GM18951 (cell line): ENCODE data around the gene HSPB6.

ENCODE experiments used
- POLR2A ChIP-seq: IDR thresholded peaks from 4 replicates; pipeline ENCODE4 v1.6.1; 2011; ENCODE audit warnings: mild to moderate bottlenecking; ENCODE audit not compliant: insufficient read length, insufficient read depth; ENCODE audit errors: extremely low read depth
- in situ Hi-C: fragments of 300-500 bp; cut with MboI; formaldehyde crosslinking; loops from one replicate; pipeline ENCODE4 v1.12.0; 2022; ENCODE audit warnings: low sequenced_read_pairs, mixed read lengths, inconsistent platforms; ENCODE audit not compliant: unreplicated experiment

HSPB6 gene

DNA sequence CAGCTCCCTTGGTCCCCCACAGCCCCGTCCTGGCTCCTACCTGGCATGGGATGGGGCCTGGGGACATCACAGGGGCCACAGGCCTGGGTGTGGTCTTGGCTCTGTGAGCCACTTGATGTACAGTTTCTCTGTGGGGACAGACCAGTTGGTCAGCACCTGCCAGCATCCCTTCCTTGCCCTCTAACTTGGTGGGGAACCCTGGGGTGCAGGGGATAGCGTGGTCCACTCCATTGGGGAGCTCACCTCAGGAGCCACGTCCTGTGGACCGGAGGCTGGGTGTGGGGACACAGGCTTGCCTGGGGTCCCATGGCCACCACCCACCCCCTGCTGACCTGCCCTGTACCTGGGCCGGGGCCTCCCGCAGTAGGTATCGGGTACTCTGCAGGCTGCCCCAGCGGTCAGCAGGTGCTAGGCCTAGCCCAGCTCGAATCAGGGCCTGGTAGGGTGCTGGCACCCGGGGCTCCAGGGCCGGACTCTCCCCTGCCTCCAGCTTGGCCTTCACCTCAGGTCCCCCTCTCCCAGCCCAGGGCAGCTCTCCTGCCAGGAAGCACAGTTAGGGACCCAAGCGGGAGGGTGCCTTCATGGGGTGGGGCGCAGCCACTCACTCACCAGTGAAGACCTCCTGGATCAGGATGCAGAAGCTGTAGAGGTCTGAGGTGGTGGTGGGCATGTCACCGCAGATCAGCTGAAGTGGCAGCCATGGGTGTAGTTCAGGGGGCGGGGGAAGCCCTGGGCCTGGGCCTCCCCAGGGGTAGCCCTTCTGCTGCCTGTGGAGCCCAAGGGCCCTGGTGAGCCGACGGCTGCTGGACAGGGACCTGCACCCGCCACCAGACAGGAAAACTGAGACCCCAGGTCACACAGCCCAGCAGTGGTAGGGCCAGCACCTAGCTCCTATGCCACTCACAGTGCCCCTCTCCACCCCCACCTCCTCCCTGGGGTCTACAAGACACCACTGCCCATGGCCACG is 33.4 kb upstream of the HSPB6 start:
- in situ Hi-C loops, result no loop called here
- no peak for TF ChIP-seq POLR2A

DNA sequence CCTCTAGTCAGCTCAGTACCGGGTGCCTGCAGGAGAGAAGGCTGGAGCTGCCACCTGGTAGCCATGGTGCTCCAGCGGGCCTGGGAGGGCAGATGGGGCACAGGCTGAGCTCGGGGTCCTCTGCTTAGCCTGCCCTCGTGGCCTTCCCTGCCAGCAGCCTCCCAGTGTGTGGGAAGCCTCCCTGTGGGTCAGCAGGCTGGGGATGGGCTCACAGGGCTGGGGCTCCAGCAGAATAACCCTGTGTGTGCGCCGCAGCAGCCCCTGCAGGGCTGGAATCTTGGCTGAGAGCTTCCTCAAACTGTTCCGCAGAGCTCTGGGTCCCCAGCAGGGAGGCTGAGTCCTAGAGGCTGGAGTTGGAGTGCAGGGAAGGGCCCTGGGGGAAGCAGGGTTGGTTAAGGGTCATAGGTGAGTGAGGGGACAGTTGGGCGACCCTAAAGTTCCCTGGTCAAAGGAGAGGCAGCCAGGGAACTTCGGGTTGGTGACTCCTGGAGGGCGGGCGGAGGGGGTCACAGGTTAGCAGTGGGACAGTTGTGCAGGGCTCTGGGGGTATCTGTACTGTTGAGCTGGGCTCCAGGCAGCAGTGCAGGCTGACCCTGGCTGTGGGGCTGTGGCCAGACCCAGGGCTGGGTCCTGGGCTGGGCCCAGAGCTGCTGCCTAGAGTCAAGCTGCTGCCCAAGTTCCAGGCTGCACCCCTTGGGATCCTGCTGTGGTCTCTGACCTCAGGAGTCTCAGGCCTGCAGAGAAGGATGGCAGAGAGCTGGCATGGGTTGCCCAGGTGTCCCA is 32.6 kb upstream of the HSPB6 start:
- TF ChIP-seq POLR2A, result no peak
- in situ Hi-C loops, result no loop called here

DNA sequence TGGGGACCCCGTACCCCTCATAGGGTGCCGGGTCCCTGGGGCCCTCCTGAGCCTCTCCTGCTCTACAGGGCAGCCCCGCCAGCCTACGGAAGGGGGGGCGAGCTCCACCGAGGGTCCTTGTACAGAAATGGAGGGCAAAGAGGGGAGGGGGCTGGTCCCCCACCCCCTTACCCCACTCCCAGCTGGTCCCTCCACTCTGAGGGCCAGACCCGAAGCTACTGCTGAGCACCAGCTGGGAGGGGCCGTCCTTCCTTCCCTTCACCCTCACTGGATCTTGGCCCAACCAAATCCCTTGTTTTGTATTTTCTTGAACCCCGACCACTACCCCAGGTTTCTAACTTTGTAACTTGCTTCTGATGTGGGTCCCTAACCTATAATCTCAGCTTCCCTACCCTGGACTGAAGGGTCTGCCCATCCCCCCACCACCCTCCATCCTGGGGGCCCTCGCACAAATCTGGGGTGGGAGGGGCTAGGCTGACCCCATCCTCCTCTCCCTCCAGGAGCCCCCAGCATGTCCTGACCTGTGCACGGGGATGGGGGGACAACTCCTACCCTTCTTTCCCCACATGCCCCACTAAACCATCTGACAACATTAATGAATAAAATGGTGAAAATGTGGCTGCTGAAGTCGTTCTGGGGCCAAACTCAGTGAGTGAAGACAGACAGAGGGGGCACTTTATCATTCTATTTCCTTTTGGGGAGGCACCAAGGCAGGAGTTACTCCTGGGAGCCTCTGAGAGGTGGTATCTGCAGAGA is 31.6 kb upstream of the HSPB6 start:
- in situ Hi-C loops, result no loop called here
- TF ChIP-seq POLR2A, result no peak

DNA sequence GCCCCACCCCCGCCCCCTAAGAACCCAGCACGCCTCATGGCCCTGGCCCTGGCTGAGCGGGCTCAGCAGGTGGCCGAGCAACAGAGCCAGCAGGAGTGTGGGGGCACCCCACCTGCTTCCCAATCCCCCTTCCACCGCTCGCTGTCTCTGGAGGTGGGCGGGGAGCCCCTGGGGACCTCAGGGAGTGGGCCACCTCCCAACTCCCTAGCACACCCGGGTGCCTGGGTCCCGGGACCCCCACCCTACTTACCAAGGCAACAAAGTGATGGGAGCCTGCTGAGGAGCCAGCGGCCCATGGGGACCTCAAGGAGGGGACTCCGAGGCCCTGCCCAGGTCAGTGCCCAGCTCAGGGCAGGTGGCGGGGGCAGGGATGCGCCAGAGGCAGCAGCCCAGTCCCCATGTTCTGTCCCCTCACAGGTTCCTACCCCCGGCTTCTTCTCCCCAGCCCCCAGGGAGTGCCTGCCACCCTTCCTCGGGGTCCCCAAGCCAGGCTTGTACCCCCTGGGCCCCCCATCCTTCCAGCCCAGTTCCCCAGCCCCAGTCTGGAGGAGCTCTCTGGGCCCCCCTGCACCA is 30.5 kb upstream of the HSPB6 start:
- in situ Hi-C loops, result no loop called here
- no peak for TF ChIP-seq POLR2A

DNA sequence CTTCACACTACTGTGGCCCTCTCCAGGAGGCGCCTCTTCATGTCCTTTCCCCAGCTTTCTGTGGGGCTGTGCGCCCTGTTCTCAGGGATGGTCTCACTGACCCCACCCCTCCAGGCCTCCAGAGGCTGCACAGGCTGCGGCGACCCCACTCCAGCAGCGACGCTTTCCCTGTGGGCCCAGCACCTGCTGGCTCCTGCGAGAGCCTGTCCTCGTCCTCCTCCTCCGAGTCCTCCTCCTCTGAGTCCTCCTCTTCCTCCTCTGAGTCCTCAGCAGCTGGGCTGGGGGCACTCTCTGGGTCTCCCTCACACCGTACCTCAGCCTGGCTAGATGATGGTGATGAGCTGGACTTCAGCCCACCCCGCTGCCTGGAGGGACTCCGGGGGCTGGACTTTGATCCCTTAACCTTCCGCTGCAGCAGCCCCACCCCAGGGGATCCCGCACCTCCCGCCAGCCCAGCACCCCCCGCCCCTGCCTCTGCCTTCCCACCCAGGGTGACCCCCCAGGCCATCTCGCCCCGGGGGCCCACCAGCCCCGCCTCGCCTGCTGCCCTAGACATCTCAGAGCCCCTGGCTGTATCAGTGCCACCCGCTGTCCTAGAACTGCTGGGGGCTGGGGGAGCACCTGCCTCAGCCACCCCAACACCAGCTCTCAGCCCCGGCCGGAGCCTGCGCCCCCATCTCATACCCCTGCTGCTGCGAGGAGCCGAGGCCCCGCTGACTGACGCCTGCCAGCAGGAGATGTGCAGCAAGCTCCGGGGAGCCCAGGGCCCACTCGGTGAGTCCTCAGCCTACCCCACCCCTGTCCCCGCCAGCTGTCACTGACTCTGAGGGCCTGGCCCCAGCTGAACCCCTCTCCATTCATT is 29.7 kb upstream of the HSPB6 start:
- in situ Hi-C loops, result no loop called here
- TF ChIP-seq POLR2A, result no peak

DNA sequence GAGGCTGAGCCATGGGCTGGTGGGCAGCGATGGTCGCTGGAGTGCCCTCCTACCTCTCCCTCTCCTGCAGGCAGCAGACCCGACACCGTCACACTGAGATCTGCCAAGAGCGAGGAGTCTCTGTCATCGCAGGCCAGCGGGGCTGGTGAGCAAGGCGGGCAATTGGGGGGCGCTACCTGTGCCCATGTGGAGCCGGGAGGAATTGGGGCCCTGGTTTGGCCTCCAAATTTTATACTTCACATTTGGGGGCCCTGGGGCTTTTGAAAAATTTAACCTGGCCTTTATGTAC is 28.5 kb upstream of the HSPB6 start:
- in situ Hi-C loops, result no loop called here

DNA sequence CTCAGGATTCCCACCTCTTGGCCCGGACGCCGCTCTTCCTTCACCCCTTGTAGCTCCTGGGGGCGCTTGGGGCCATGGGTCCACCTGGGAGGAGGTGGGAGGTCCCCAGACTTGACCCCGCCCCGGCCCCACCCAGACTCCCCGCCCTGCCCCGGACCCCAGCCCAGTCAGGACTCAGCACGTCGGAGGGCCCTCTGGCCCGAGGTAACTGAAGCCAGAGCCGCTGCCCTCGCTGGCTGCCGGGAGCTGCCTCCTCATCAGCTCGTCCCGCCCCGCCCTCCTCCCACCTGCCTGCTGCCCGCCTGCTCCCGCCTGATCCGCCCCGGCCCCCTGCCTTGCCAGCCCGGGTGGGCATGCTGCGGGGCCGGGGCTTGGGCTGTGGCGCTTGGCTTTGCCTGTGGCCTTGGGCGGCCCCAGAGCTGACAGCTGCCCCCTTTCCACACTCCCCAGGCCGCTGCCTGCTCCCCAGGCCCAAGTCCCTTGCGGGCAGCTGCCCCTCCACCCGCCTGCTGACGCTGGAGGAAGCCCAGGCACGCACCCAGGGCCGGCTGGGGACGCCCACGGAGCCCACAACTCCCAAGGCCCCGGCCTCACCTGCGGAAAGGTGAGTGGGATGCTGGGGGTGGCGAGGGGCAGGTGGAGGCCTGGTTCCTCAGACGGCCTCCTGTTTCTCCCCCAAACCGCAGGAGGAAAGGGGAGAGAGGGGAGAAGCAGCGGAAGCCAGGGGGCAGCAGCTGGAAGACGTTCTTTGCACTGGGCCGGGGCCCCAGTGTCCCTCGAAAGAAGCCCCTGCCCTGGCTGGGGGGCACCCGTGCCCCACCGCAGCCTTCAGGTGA is 27.9 kb upstream of the HSPB6 start:
- no peak for TF ChIP-seq POLR2A
- in situ Hi-C loops, result no loop called here

More for the DNA sequence above, 28.5 kb upstream of the HSPB6 start:
- TF ChIP-seq POLR2A, result no peak

DNA sequence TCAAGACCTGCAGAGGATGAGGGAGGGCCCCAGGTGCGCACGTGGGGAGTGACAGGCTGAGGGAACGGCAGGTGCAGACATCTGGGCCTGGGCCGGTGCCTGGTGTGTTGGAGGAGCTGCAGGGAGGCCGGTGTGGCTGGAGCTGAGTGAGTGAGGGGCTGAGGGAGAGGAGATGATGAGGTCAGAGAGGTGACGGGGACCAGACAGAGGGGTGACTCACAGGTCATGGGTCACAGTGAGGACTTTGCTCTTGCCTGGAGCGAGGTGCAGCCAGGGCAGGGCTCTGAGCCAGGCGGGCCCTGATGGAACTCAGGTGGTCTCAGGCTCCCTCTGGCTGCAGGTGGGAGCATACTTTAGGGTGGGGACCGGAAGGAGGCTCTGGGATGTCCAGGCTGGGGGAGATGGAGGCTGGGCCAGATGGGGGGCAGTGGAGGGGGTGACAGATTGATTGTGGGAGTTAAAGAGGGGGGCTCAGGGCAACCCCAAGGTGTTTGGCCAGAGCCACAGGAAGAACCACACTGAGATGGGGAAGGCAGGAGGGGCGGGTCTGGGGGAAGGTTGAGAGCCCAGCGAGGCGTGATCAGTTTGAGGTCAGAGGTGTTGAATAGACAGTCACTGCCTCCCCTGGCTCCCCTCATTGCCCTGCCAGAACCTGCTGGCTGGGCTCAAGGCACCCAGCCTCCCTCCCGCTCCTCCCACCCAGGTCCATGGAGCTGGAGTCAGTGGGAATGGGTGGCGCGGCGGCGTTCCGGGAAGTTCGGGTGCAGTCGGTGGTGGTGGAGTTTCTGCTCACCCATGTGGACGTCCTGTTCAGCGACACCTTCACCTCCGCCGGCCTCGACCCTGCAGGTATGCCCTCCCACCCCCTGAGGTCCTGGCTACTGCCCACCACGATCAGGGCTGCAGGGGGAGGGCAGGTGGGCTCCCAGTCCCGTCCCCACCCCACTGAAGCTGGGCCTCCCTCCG is 26.9 kb upstream of the HSPB6 start:
- in situ Hi-C loops, result no loop called here

DNA sequence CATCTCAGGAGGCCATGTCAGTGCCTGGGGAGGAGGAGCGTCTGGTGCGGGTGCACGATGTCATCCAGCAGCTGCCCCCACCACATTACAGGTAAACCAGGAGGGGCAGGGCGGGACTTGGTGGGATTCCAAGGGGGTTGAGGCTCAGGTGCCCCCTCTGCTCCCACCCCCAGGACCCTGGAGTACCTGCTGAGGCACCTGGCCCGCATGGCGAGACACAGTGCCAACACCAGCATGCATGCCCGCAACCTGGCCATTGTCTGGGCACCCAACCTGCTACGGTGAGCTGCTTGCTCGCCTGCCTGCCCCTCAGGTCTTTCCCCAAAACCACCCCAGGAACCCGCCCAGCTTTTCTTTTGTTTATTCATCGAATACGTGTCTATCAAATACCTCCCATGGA is 25.8 kb upstream of the HSPB6 start:
- TF ChIP-seq POLR2A, result no peak
- in situ Hi-C loops, result no loop called here

More for the DNA sequence above, 26.9 kb upstream of the HSPB6 start:
- TF ChIP-seq POLR2A, result no peak

DNA sequence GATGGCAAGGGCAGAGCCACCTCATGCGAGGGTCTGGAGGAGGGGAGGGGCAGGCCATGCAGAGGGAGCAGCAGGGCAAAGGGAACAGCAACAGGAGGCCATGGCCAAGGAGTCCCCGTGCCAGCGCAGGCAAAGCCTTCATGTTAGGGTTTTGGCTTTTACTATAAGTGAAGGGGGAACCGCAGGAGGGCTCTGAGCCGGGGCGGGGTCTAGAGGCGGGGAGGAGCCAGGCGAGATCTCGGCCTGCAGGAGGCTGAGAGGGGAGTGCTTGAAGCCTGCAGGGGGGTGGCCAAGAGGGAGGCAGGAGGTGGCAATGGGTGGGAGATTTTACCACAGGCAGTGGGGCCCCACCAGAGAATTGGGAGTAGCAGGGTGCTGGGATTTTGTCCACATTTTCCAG is 24.8 kb upstream of the HSPB6 start:
- in situ Hi-C loops, result no loop called here
- TF ChIP-seq POLR2A, result no peak
